Vagina (tissue), 2 donors: ENCODE data around the gene NEAT1. TPM values are rescaled to one million over a fixed set of nuclear protein-coding genes. Genes with fewer than 3 reads are reported as not detected.
"Not testable (repeated sequence)": the region's sequence is repeated elsewhere in the genome, so short reads cannot be mapped to it uniquely, and the experiment has no call there.

Source experiments
- DNase-seq, 2 donors: peaks; one replicate each; pipeline ENCODE4 v3.0.0-alpha.2; 2017; ENCODE audit errors: extremely low spot score in 2 of 2
- H3K27ac ChIP-seq: fragments of 200-600 bp; sonication (generic); one replicate; pipeline ENCODE4 v1.5.1; 2019
- H3K27me3 ChIP-seq: fragments of 200-600 bp; sonication (generic); one replicate; pipeline ENCODE4 v1.5.1; 2019
- H3K36me3 ChIP-seq, 2 donors: fragments of 200-600 bp; sonication (generic); one replicate each; pipeline ENCODE4 v1.5.1; 2017 to 2019
- H3K4me1 ChIP-seq: fragments of 200-600 bp; sonication (generic); one replicate; pipeline ENCODE4 v1.5.1; 2019
- H3K4me3 ChIP-seq, 2 donors: fragments of 200-600 bp; sonication (generic); 1 replicate in 1 of 2; 2 replicates in 1 of 2; pipeline ENCODE4 v1.5.1; 2016 to 2019
- H3K9me3 ChIP-seq: fragments of 200-600 bp; sonication (generic); one replicate; pipeline ENCODE4 v1.5.1; 2019
- POLR2A ChIP-seq, 2 donors: fragments of 450-650 bp; IDR thresholded peaks; one replicate each; pipeline ENCODE4 v1.6.1; 2017; ENCODE audit warnings: antibody characterized with exemption in 2 of 2, mild to moderate bottlenecking in 2 of 2, moderate library complexity in 2 of 2
- POLR2AphosphoS5 ChIP-seq, 2 donors: sonication (generic); formaldehyde crosslinking; IDR thresholded peaks; one replicate each; pipeline ENCODE4 v1.9.0; 2017; ENCODE audit warnings: antibody characterized with exemption in 2 of 2, mild to moderate bottlenecking in 2 of 2, low read depth in 1 of 2; ENCODE audit not compliant: insufficient read depth in 1 of 2
- intact Hi-C: fragments of 100-400 bp; cut with DNase I; formaldehyde crosslinking; loops from one replicate; pipeline ENCODE4 v1.15.1; 2023
- total RNA-seq: library from RNA; depleted of rRNA; stranded (reverse); fragments of >200 nt; gene quantifications from one replicate; pipeline ENCODE4 v1.2.3, GENCODE V29; 2016
- TF ChIP-seq, protein P1 (sequence below), 3 experiments: fragments of 450-650 bp in 2 of 3; fragments of 200-600 bp in 1 of 3; sonication (generic) in 1 of 3; IDR thresholded peaks; one replicate each; pipeline ENCODE4 v1.5.1; 2017 to 2019; ENCODE audit warnings: antibody characterized with exemption in 3 of 3, mild to moderate bottlenecking in 2 of 3, moderate library complexity in 2 of 3

NEAT1 gene
- total RNA-seq, 1 donor from 2014 or later, result 857 TPM

GRCh38 chr11:65470433-65471049 is 47.9 kb downstream of the NEAT1 start:
- TF ChIP-seq, protein P1, sequence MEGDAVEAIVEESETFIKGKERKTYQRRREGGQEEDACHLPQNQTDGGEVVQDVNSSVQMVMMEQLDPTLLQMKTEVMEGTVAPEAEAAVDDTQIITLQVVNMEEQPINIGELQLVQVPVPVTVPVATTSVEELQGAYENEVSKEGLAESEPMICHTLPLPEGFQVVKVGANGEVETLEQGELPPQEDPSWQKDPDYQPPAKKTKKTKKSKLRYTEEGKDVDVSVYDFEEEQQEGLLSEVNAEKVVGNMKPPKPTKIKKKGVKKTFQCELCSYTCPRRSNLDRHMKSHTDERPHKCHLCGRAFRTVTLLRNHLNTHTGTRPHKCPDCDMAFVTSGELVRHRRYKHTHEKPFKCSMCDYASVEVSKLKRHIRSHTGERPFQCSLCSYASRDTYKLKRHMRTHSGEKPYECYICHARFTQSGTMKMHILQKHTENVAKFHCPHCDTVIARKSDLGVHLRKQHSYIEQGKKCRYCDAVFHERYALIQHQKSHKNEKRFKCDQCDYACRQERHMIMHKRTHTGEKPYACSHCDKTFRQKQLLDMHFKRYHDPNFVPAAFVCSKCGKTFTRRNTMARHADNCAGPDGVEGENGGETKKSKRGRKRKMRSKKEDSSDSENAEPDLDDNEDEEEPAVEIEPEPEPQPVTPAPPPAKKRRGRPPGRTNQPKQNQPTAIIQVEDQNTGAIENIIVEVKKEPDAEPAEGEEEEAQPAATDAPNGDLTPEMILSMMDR (IDR thresholded peaks at IDR 0.05), result no peak
- TF ChIP-seq POLR2AphosphoS5 (IDR thresholded peaks at IDR 0.05; ENCODE audit: insufficient read depth in 1 of 2, low read depth in 1 of 2), result no peak
- TF ChIP-seq POLR2A (IDR thresholded peaks at IDR 0.05), result no peak
- no peaks in the 10 kb centered on the region for H3K27me3 ChIP-seq
- H3K9me3 ChIP-seq, result no peaks in the 10 kb centered on the region
- intact Hi-C loops, result loop anchor here (1.0 to 5.0 kb wide), 2 partner anchors 37 to 50 kb away; no protein-coding TSS in a partner anchor
- H3K4me3 ChIP-seq, result no peak overlapping the region
- DNase-seq, result no peak
- H3K4me1 ChIP-seq, result peaks cover 34% of the 10 kb centered on the region
- peak overlapping the region; percentile 100 for H3K27ac ChIP-seq
- no peaks in the 10 kb centered on the region for H3K36me3 ChIP-seq

DNA sequence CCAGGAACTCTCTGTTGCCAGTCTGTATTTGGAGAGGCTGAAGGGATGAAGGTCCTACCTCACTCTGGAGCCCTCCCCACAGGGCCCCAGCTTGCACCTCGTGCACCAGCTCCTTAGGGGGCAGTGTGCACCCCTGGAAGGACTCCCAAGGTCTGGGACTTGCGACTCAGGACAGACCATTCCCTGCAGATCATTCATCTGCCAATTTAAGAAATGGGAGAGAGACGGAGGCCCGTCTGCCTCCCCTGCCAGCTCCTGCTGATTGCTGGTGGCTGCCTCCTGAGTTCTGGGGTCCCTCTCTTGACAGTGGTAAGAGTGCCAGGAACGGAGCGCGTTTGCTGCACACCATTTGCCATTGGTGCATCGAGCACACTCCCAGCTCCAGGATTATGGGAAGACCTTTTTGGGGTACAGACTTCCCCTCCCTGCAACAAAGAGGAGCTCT is 48.9 kb downstream of the NEAT1 start:
- Histone ChIP-seq H3K27me3 (no peaks in the 10 kb centered on the region), H3K4me3 (peak overlapping the region; percentile 23 to 36), H3K4me1 (peaks cover 39% of the 10 kb centered on the region), H3K27ac (peak overlapping the region; percentile 100), H3K36me3 (no peaks in the 10 kb centered on the region), H3K9me3 (no peaks in the 10 kb centered on the region)
- TF ChIP-seq POLR2A (IDR thresholded peaks at IDR 0.05) (no peak), POLR2AphosphoS5 (IDR thresholded peaks at IDR 0.05; ENCODE audit: insufficient read depth in 1 of 2, low read depth in 1 of 2) (no peak)
- TF ChIP-seq, protein P1 (IDR thresholded peaks at IDR 0.05), result peak; percentile 6 to 39 (median 35)
- intact Hi-C loops, result loop anchor here (1.0 to 5.0 kb wide), 2 partner anchors 36 to 51 kb away; no protein-coding TSS in a partner anchor
- no peak for DNase-seq

- DNase-seq, H3K36me3 ChIP-seq, H3K9me3 ChIP-seq, H3K27me3 ChIP-seq: not testable (repeated sequence)
- peak in 1 of 2 donors; percentile 9 for TF ChIP-seq POLR2AphosphoS5 (IDR thresholded peaks at IDR 0.05; ENCODE audit: insufficient read depth in 1 of 2, low read depth in 1 of 2)
- intact Hi-C loops, result loop anchor here (5.0 kb wide), 1 partner anchor 35 kb away; no protein-coding TSS in a partner anchor
- peak overlapping the region; percentile 100 for H3K27ac ChIP-seq
- H3K4me1 ChIP-seq, result peaks cover 48% of the 10 kb centered on the region
- H3K4me3 ChIP-seq, result peak overlapping the region in 1 of 2 donors; percentile 13
Observed at GRCh38 chr11:65472588-65473277, 50.1 kb downstream of the NEAT1 start.

DNA sequence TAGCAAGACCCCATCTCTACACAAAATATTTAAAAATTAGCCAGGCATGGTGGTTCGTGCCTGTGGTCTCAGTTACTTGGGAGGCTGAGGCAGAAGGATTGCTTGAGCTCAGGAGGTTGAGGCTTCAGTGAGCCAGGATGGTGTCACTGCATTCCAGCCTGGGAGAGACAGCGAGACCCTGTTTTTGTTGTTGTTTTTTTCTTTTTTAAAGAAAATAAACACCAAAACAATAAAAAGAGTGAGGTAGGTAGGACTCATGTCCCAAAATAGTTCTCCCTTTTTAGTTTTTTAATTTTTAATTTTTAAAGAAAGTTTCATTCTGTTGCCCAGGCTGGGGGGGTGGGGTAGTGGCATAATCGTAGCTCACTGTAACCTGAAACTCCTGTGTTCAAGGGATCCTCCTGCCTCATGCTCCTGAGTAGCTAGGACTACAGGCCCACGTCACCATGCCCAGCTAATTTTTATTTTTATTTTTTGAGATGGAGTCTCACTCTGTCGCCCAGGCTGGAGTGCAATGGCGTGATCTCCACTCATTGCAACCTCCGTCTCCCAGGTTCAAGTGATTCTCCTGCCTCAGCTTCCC is 50.8 kb downstream of the NEAT1 start:
- DNase-seq, result no peak
- intact Hi-C loops, result loop anchor here (5.0 kb wide), 1 partner anchor 34 kb away; no protein-coding TSS in a partner anchor
- no peak overlapping the region for H3K4me3 ChIP-seq
- no peaks in the 10 kb centered on the region for H3K36me3 ChIP-seq
- H3K27ac ChIP-seq, result peak overlapping the region; percentile 100
- H3K4me1 ChIP-seq, result peaks cover 54% of the 10 kb centered on the region
- H3K27me3 ChIP-seq, result no peaks in the 10 kb centered on the region
- TF ChIP-seq POLR2A (IDR thresholded peaks at IDR 0.05) (no peak), POLR2AphosphoS5 (IDR thresholded peaks at IDR 0.05; ENCODE audit: insufficient read depth in 1 of 2, low read depth in 1 of 2) (no peak)
- TF ChIP-seq, protein P1 (IDR thresholded peaks at IDR 0.05), result no peak
- no peaks in the 10 kb centered on the region for H3K9me3 ChIP-seq

GRCh38 chr11:65474864-65475263 is 52.3 kb downstream of the NEAT1 start:
- intact Hi-C loops, result loop anchor here (5.0 kb wide), 1 partner anchor 32 kb away; no protein-coding TSS in a partner anchor
- H3K27me3 ChIP-seq, result no peaks in the 10 kb centered on the region
- H3K27ac ChIP-seq, result peak overlapping the region; percentile 100
- DNase-seq, result no peak
- no peaks in the 10 kb centered on the region for H3K36me3 ChIP-seq
- H3K4me3 ChIP-seq, result no peak overlapping the region
- TF ChIP-seq, protein P1 (IDR thresholded peaks at IDR 0.05), result no peak
- TF ChIP-seq POLR2A (IDR thresholded peaks at IDR 0.05) (no peak), POLR2AphosphoS5 (IDR thresholded peaks at IDR 0.05; ENCODE audit: insufficient read depth in 1 of 2, low read depth in 1 of 2) (peak in 1 of 2 donors; percentile 27)
- H3K9me3 ChIP-seq, result no peaks in the 10 kb centered on the region
- H3K4me1 ChIP-seq, result peaks cover 69% of the 10 kb centered on the region
